Endothelial cell of umbilical vein (primary cell): ENCODE results near the gene TP53TG5. TPM values are rescaled to one million over a fixed set of nuclear protein-coding genes. Genes with fewer than 3 reads are reported as not detected.
A peak's percentile ranks its signal among the peaks of the same experiment; 100 is the strongest.

Experiments
- BruUV-seq: library from RNA; stranded (reverse); fragments of 400-500 nt; replicated peaks from 2 replicates; lab custom pipeline; 2021; lab: Mats Ljungman, UMichigan
- CTCF ChIA-PET: fragments of 300-600, 350-600 bp; sonication (Branson Sonifier 250); formaldehyde crosslinking; loops from one replicate; lab custom pipeline; 2021; ENCODE audit warnings: antibody characterized with exemption, inconsistent platforms; lab: Charles Lee
- POLR2A ChIA-PET: fragments of 300-600, 350-600 bp; sonication (Branson Sonifier 250); formaldehyde crosslinking; loops from one replicate; lab custom pipeline; 2021; ENCODE audit warnings: antibody characterized with exemption, inconsistent platforms; lab: Charles Lee
- DNase-seq: peaks from one replicate; pipeline ENCODE4 v3.0.0-alpha.2; 2011; ENCODE audit warnings: low read depth, low spot score
- FAIRE-seq: peaks from 2 replicates; lab custom pipeline; 2011; peaks lifted over from hg19 to GRCh38; lab: Jason Lieb, UNC
- H2AFZ ChIP-seq: 2 replicates; pipeline ENCODE4 v1.6.0; 2012; ENCODE audit warnings: low read depth, low read length, control low read depth, inconsistent platforms
- H3K27ac ChIP-seq: 2 replicates; pipeline ENCODE4 v1.5.1; 2011; ENCODE audit warnings: low read depth, mild to moderate bottlenecking, control low read depth, low read length, moderate library complexity; ENCODE audit not compliant: insufficient read depth
- H3K27me3 ChIP-seq, 2 experiments: 2 replicates each; pipeline versions ENCODE4 v1.6.0 to v1.6.1; 2011; ENCODE audit warnings: low read length in 2 of 2, mixed read lengths in 1 of 2; ENCODE audit not compliant: control insufficient read depth in 2 of 2, insufficient read depth in 2 of 2
- H3K36me3 ChIP-seq, 2 experiments: 2 replicates in 1 of 2; 3 replicates in 1 of 2; pipeline ENCODE4 v1.5.1; 2011; ENCODE audit warnings: low read length in 2 of 2, mild to moderate bottlenecking in 1 of 2, moderate library complexity in 1 of 2; ENCODE audit not compliant: control insufficient read depth in 2 of 2, insufficient read depth in 2 of 2; ENCODE audit errors: extremely low read depth in 1 of 2
- H3K4me1 ChIP-seq: 3 replicates; pipeline ENCODE4 v1.5.1; 2011; ENCODE audit warnings: mild to moderate bottlenecking, low read length; ENCODE audit not compliant: control insufficient read depth, insufficient read depth; ENCODE audit errors: extremely low read depth
- H3K4me2 ChIP-seq: 2 replicates; pipeline ENCODE4 v1.6.1; 2011; ENCODE audit warnings: low read length, control low read depth, mixed read lengths; ENCODE audit not compliant: insufficient read depth
- H3K4me3 ChIP-seq, 3 experiments: fragments of 200-600 bp in 1 of 3; sonication (generic), shearing (Covaris generic) in 1 of 3; replicated peaks in 1 of 3; 2 replicates each; pipeline ENCODE4 v1.5.1; 2011 to 2016; ENCODE audit warnings: control low read depth in 3 of 3, low read length in 3 of 3, mild to moderate bottlenecking in 2 of 3, inconsistent platforms in 1 of 3, low read depth in 1 of 3, moderate library complexity in 1 of 3; ENCODE audit not compliant: insufficient read depth in 1 of 3
- H3K79me2 ChIP-seq: 2 replicates; pipeline ENCODE4 v1.6.0; 2012; ENCODE audit warnings: low read length, inconsistent platforms; ENCODE audit not compliant: control insufficient read depth, insufficient read depth
- H3K9ac ChIP-seq: replicated peaks from 2 replicates; pipeline ENCODE3; 2011; ENCODE audit warnings: low read length, control low read depth; ENCODE audit not compliant: insufficient read depth; ENCODE audit errors: extremely low read depth
- H3K9me1 ChIP-seq: replicated peaks from 3 replicates; pipeline ENCODE4 v1.6.0; 2011; ENCODE audit warnings: mild to moderate bottlenecking, low read length; ENCODE audit not compliant: control insufficient read depth, insufficient read depth; ENCODE audit errors: extremely low read depth
- H3K9me3 ChIP-seq: replicated peaks from 2 replicates; pipeline ENCODE4 v1.5.1; 2012; ENCODE audit warnings: low read length, inconsistent platforms; ENCODE audit not compliant: control insufficient read depth, insufficient read depth
- H4K20me1 ChIP-seq: replicated peaks from 2 replicates; pipeline ENCODE3; 2011; ENCODE audit warnings: mild to moderate bottlenecking, low read length; ENCODE audit not compliant: control insufficient read depth, insufficient read depth; ENCODE audit errors: extremely low read depth
- EZH2 ChIP-seq: IDR thresholded peaks from 2 replicates; pipeline ENCODE4 v1.6.1; 2012; ENCODE audit warnings: borderline replicate concordance, low read depth, mild to moderate bottlenecking, moderate library complexity, low read length, inconsistent platforms; ENCODE audit not compliant: severe bottlenecking
- GATA2 ChIP-seq: IDR thresholded peaks from 2 replicates; pipeline ENCODE4 v1.7.0; 2011; ENCODE audit warnings: low read depth, mild to moderate bottlenecking, moderate library complexity, mixed read lengths, low read length; ENCODE audit not compliant: insufficient read length, insufficient read depth
- POLR2A ChIP-seq: IDR thresholded peaks from 2 replicates; pipeline ENCODE4 v1.6.1; 2012; ENCODE audit warnings: low read depth, mild to moderate bottlenecking, control low read depth, low read length
- POLR2AphosphoS5 ChIP-seq: IDR thresholded peaks from 2 replicates; pipeline ENCODE4 v1.6.1; 2012; ENCODE audit warnings: low read depth, mild to moderate bottlenecking, control low read depth, low read length, moderate library complexity; ENCODE audit not compliant: insufficient read depth
- dilution Hi-C: fragments of 300-500 bp; cut with MboI; formaldehyde crosslinking; loops from one replicate; pipeline ENCODE4 v1.15.0; 2019; ENCODE audit warnings: low sequenced_read_pairs; ENCODE audit not compliant: extremely low pct_ligation_motif_present
- intact Hi-C: fragments of 100-400 bp; cut with micrococcal nuclease; formaldehyde crosslinking; loops from one replicate; pipeline ENCODE4 v1.10.0; 2022
- polyA plus RNA-seq, 4 experiments: library from polyadenylated mRNA; depleted of rRNA in 3 of 4; stranded (reverse) in 3 of 4; unstranded in 1 of 4; fragments of >200 nt; gene quantifications; 2 replicates each; pipeline versions ENCODE4 v1.2.1 to v1.2.3, GENCODE V29; 2011 to 2012; ENCODE audit warnings: missing spikeins in 1 of 4
- total RNA-seq: library from RNA; stranded (reverse); gene quantifications from 2 replicates; pipeline ENCODE4 v1.2.3, GENCODE V29; 2021
- TF ChIP-seq, protein P1 (sequence below): IDR thresholded peaks from 2 replicates; pipeline ENCODE4 v1.6.1; 2011; ENCODE audit not compliant: insufficient read depth, insufficient read length
- TF ChIP-seq, protein P2 (sequence below), 2 donors: IDR thresholded peaks; 1 replicate in 1 of 2; 2 replicates in 1 of 2; pipeline ENCODE4 v1.5.1; 2011; ENCODE audit warnings: low read length in 2 of 2, mild to moderate bottlenecking in 2 of 2, moderate library complexity in 2 of 2, control low read depth in 1 of 2, inconsistent platforms in 1 of 2, low read depth in 1 of 2; ENCODE audit not compliant: insufficient read depth in 1 of 2; ENCODE audit errors: extremely low read depth in 1 of 2

The TP53TG5 gene
- total and polyA plus RNA-seq, 2 donors (not counting 3 experiments of a cell fraction or from before 2014, with no cell fraction given), result not detected

DNA sequence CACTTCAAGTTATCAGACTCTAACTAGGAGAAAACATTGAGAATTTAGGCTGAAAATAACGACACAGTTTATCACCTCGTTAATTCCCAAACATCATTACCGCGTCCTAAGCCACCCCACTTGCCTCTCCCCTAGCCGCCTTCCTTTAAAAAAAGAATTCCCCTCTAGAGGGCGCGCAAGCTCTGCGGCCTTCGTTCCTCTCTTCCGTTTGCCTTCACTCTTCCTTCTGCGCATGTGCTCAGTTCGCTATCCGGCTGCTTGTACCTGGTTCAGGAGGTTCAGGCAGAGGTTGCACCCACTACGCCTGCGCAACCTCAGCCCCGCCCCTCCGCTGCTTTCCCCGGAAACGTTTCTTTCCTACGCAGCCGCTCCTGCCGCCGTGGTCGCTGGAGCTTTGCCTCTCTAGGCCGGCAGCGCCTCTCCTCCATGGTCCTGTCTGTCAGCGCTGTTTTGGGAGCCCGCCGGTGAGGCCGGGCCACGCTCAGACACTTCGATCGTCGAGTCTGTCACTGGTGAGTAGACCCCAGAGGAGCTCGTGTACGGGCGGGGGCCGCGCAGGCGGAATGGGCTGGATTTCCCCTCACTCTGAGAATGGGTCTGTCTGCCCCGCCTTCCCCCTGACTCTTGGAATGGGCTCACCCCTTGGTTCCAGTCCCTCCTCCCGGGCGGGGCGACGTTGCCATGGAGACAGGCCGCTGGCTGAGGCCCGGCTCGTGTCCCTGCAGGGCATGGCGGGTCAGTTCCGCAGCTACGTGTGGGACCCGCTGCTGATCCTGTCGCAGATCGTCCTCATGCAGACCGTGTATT, 15.1 kb downstream of the TP53TG5 start, which contains the start of gene SYS1:
SYS1 (plus strand) TSS at position 353 of the 807 bp plus-strand sequence; CDS start at position 729, 376 bp downstream.
- peak; percentile 88 for TF ChIP-seq POLR2A
- no peak for TF ChIP-seq GATA2
- no peak for TF ChIP-seq EZH2
- TF ChIP-seq, protein P1, sequence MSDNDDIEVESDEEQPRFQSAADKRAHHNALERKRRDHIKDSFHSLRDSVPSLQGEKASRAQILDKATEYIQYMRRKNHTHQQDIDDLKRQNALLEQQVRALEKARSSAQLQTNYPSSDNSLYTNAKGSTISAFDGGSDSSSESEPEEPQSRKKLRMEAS, result peak; percentile 56
- peak; percentile 89 for TF ChIP-seq POLR2AphosphoS5
- TF ChIP-seq, protein P2, sequence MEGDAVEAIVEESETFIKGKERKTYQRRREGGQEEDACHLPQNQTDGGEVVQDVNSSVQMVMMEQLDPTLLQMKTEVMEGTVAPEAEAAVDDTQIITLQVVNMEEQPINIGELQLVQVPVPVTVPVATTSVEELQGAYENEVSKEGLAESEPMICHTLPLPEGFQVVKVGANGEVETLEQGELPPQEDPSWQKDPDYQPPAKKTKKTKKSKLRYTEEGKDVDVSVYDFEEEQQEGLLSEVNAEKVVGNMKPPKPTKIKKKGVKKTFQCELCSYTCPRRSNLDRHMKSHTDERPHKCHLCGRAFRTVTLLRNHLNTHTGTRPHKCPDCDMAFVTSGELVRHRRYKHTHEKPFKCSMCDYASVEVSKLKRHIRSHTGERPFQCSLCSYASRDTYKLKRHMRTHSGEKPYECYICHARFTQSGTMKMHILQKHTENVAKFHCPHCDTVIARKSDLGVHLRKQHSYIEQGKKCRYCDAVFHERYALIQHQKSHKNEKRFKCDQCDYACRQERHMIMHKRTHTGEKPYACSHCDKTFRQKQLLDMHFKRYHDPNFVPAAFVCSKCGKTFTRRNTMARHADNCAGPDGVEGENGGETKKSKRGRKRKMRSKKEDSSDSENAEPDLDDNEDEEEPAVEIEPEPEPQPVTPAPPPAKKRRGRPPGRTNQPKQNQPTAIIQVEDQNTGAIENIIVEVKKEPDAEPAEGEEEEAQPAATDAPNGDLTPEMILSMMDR (IDR thresholded peaks at IDR 0.05; ENCODE audit: extremely low read depth in 1 of 2, insufficient read depth in 1 of 2, low read depth in 1 of 2, low read length in 2 of 2), result peak; percentile 77 to 88
- peak within 1 kb of the TSS; percentile 83 for H3K27ac ChIP-seq
- DNase-seq, result peak; percentile 99
- H3K4me1 ChIP-seq, result peaks cover 35% of the 10 kb centered on the region
- H3K4me3 ChIP-seq, result peak within 1 kb of the TSS; percentile 34 to 56 (median 52)
- H3K9ac ChIP-seq, result peak within 1 kb of the TSS; percentile 81
- no peaks in the 10 kb centered on the region for H3K27me3 ChIP-seq
- POLR2A ChIA-PET, result interaction anchor here (0.6 to 5.6 kb wide), 13 partner anchors 9 to 90 kb away, joined by 3 to 52 read pairs (median 4); partner anchors contain the start of gene SDC4
- dilution Hi-C loops, result no loop called here
- intact Hi-C loops, result loop anchor here (1.0 kb wide), 5 partner anchors 9 to 408 kb away; no protein-coding TSS in a partner anchor
- BruUV-seq, result TSS peak; percentile 38
- FAIRE-seq, result peak; percentile 99
- CTCF ChIA-PET, result interaction anchor here (0.8 to 8.3 kb wide), 29 partner anchors 8 to 488 kb away, joined by 3 to 111 read pairs (median 5); partner anchors contain the start of gene SDC4
- peaks cover 0 to 7% of the 10 kb centered on the region in 2 experiments for H3K36me3 ChIP-seq
- peak within 1 kb of the TSS; percentile 83 for H2AFZ ChIP-seq
- H3K9me3 ChIP-seq, result no peaks in the 10 kb centered on the region
- peak within 1 kb of the TSS; percentile 74 for H3K4me2 ChIP-seq
- H3K9me1 ChIP-seq, result no peaks in the 10 kb centered on the region
- peaks cover 12% of the 10 kb centered on the region for H3K79me2 ChIP-seq
- no peaks in the 10 kb centered on the region for H4K20me1 ChIP-seq
